GM12864 (cell line): Measurements from ENCODE around the gene MALRD1.

ENCODE experiments used
- DNase-seq: peaks from one replicate; pipeline ENCODE4 v3.0.0-alpha.2; 2011; ENCODE audit warnings: low read depth
- H3K4me3 ChIP-seq: 2 replicates; pipeline ENCODE4 v1.5.1; 2011; ENCODE audit warnings: mild to moderate bottlenecking, low read depth, low read length, control low read depth
- CTCF ChIP-seq: IDR thresholded peaks from 2 replicates; pipeline ENCODE4 v1.5.1; 2011; ENCODE audit warnings: low read depth, mild to moderate bottlenecking, moderate library complexity, low read length, control low read depth, inconsistent platforms; ENCODE audit errors: missing control alignments

MALRD1 gene

DNA sequence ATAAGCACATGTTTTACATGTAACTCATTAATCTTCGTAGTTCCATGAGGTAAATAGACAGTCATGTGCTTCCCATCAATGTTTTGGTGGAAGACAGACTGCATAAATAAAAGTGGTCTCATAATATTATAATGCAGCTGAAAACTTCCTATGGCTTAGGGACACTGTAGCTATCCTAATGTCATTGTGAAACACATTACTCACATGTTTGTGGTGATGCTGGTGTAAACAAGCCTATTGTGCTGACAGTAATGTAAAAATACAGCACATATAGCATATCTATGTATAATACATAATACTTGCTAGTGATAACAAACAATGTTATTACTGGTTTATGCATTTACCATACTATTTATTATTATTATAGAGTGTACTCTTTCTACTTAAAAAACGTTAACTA, 730.4 kb downstream of the MALRD1 start:
- DNase-seq, result no peak
- no peak for TF ChIP-seq CTCF
- no peak overlapping the region for H3K4me3 ChIP-seq

GRCh38 chr10:19782430-19783089, 734.0 kb downstream of the MALRD1 start:
- H3K4me3 ChIP-seq, result no peak overlapping the region
- no peak for TF ChIP-seq CTCF
- DNase-seq, result no peak

GRCh38 chr10:19783721-19784120, 735.1 kb downstream of the MALRD1 start:
- no peak for DNase-seq
- H3K4me3 ChIP-seq, result no peak overlapping the region
- no peak for TF ChIP-seq CTCF
